GM11168 (cell line): ENCODE data around the gene SEMA6C.
"Not testable (repeated sequence)": the region's sequence is repeated elsewhere in the genome, so short reads cannot be mapped to it uniquely, and the experiment has no call there.

Experiments used
- in situ Hi-C: fragments of 300-500 bp; cut with MboI; formaldehyde crosslinking; loops from one replicate; pipeline ENCODE4 v1.12.0; 2022; ENCODE audit warnings: low sequenced_read_pairs; ENCODE audit not compliant: unreplicated experiment

SEMA6C gene

GRCh38 chr1:151132335-151133017 is 14.0 kb downstream of the SEMA6C start:
- in situ Hi-C loops = no loop called here

- in situ Hi-C loops = no loop called here
Observed at GRCh38 chr1:151131701-151132334, 14.6 kb downstream of the SEMA6C start.

- in situ Hi-C loops = no loop called here
Observed at GRCh38 chr1:151130987-151131586, 15.3 kb downstream of the SEMA6C start.

- in situ Hi-C loops = no loop called here
Observed at GRCh38 chr1:151128800-151129199, 17.6 kb downstream of the SEMA6C start.

- in situ Hi-C loops = no loop called here
Observed at GRCh38 chr1:151124763-151125403, 21.5 kb downstream of the SEMA6C start.

GRCh38 chr1:151113877-151114276 is 32.6 kb downstream of the SEMA6C start:
- in situ Hi-C loops = no loop called here

DNA sequence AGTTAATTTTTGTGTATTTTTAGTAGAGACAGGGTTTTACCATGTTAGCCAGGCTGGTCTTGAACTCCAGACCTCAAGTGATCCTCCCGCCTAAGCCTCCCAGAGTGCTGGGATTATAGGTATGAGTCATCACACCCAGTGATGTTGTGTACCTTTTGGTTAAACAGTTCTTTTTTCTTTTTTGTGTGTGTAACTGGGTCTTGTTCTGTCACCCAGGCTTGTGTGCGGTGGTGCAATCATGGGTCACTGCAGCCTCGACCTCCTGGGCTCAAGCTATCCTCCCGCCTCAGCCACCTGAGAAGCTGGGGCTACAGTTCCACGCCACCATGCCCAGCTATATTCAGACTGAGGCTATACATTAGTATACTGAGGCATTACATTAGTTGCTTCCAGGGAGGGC is 38.1 kb downstream of the SEMA6C start:
- in situ Hi-C loops = no loop called here

- in situ Hi-C loops = no loop called here
Observed at GRCh38 chr1:151106894-151107293, 39.5 kb downstream of the SEMA6C start.

GRCh38 chr1:151104630-151105029 is 41.8 kb downstream of the SEMA6C start:
- in situ Hi-C loops = loop anchor here (5.0 kb wide), 1 partner anchor 53 kb away; the partner anchor contains the start of gene TNFAIP8L2

DNA sequence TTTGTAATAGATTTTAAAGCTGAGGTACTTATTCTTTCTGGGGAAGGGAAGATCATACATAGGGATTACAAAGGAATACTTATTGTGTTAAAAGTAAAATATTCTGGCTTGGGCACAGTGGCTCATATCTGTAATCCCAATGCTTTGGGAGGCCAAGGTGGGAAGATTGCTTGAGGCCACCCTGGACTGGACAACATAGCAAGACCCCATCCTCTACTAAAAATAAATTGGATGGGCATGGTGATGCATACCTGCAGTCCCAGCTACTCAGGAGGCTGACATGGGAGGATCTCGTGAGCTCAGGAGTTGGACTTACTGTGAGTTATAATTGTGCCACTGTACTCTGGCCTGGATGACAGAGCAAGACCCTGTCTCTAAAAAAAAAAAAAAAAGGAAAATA is 48.3 kb downstream of the SEMA6C start:
- in situ Hi-C loops = no loop called here

- in situ Hi-C loops = not testable (repeated sequence)
Observed at GRCh38 chr1:151097426-151097825, 49.0 kb downstream of the SEMA6C start.

GRCh38 chr1:151085953-151086559 is 60.4 kb downstream of the SEMA6C start:
- in situ Hi-C loops = no loop called here
